ENCODE data around the gene FGF10. TPM values are rescaled to one million over a fixed set of nuclear protein-coding genes. Genes with fewer than 3 reads are reported as not detected.
A peak's percentile ranks its signal among the peaks of the same experiment; 100 is the strongest.

Gene FGF10
- total and polyA plus RNA-seq, 2 of the 4 experiments (the other 2 are of a cell fraction): not detected

GRCh38 chr5:44388321-44389089, 715 bp downstream of the FGF10 start:
- peak; percentile 64 for ATAC-seq (ENCODE audit: low read depth)
- Histone ChIP-seq H4K91ac (ENCODE audit: insufficient read depth, low read depth, low read length) (no peak overlapping the region), H3K4ac (ENCODE audit: low read depth, low read length) (no peak overlapping the region), H3K79me1 (ENCODE audit: low read depth in 1 of 2, low read length in 2 of 2) (no peaks in the 10 kb centered on the region), H4K5ac (ENCODE audit: low read depth, low read length) (no peak overlapping the region), H2BK15ac (ENCODE audit: low read depth, low read length) (no peak overlapping the region), H3K14ac (replicated peaks; ENCODE audit: low read depth, low read length) (no peak overlapping the region), H3K56ac (ENCODE audit: extremely low read depth, insufficient read depth, low read length) (no peak overlapping the region), H3K4me1 (ENCODE audit: control insufficient read depth, insufficient read depth, low read length) (no peaks in the 10 kb centered on the region), H2BK5ac (ENCODE audit: low read depth, low read length, poor library complexity, severe bottlenecking) (no peak overlapping the region), H3K4me2 (ENCODE audit: low read depth, low read length) (peak overlapping the region; percentile 42; the same call in 1 of the 2 replicates), H3K27ac (ENCODE audit: insufficient read depth, low read length) (no peak overlapping the region), H4K8ac (ENCODE audit: low read depth in 2 of 2, low read length in 2 of 2) (no peak overlapping the region), H3K23ac (ENCODE audit: low read depth, low read length) (no peak overlapping the region), H4K20me1 (ENCODE audit: insufficient read depth, low read length) (no peaks in the 10 kb centered on the region), H3K36me3 (ENCODE audit: control insufficient read depth, insufficient read depth, low read length) (no peaks in the 10 kb centered on the region), H2AK5ac (ENCODE audit: low read depth, low read length) (no peak overlapping the region), H3K27me3 (ENCODE audit: control insufficient read depth, insufficient read depth, low read length) (peaks cover 17% of the 10 kb centered on the region; the same call in 1 of the 2 replicates), H3K9me3 (ENCODE audit: control insufficient read depth, insufficient read depth, low read length) (no peaks in the 10 kb centered on the region), H3K18ac (ENCODE audit: low read depth, low read length) (no peak overlapping the region), H2BK20ac (ENCODE audit: low read depth, low read length) (no peak overlapping the region), H2AK9ac (replicated peaks; ENCODE audit: low read depth, low read length, poor library complexity) (no peak overlapping the region), H3K9ac (ENCODE audit: low read depth, low read length) (no peak overlapping the region), H2AFZ (replicated peaks; ENCODE audit: low read length, poor library complexity) (peak overlapping the region; percentile 34), H3K4me3 (ENCODE audit: insufficient read depth, low read depth, low read length) (peak overlapping the region; percentile 42; the same call in 1 of the 2 replicates), H3K9me1 (ENCODE audit: insufficient read depth, low read length) (no peaks in the 10 kb centered on the region; the same call in 1 of the 2 replicates), H2BK120ac (ENCODE audit: low read depth, low read length) (no peak overlapping the region)
- dilution Hi-C loops (cut with HindIII; ENCODE audit: low sequenced_read_pairs, unreplicated experiment): no loop called here
- no peak for TF ChIP-seq POLR2A (IDR thresholded peaks at IDR 0.05; ENCODE audit: low read depth, low read length)
- no peak for TF ChIP-seq MXI1 (IDR thresholded peaks at IDR 0.05; ENCODE audit: borderline replicate concordance, low read depth, low read length)
- TF ChIP-seq CTCF (conservative IDR thresholded peaks at IDR 0.05; ENCODE audit: low read depth, low read length): no peak
- TF ChIP-seq RCOR1 (IDR thresholded peaks at IDR 0.05; ENCODE audit: insufficient replicate concordance, low read length): no peak
- no peak for TF ChIP-seq CHD1 (IDR thresholded peaks at IDR 0.05; ENCODE audit: low read depth, low read length)
- TF ChIP-seq MAZ (IDR thresholded peaks at IDR 0.05; ENCODE audit: borderline replicate concordance, low read depth, low read length): no peak
- TF ChIP-seq RAD21 (IDR thresholded peaks at IDR 0.05; ENCODE audit: low read length): no peak
- TF ChIP-seq BHLHE40 (IDR thresholded peaks at IDR 0.05; ENCODE audit: low read depth, low read length): no peak
- intact Hi-C loops (cut with micrococcal nuclease): no loop called here
- peak; percentile 2 for DNase-seq
- ChIA-PET POLR2A (ENCODE audit: unreplicated experiment) (no interaction called here), CTCF (no interaction called here)
- 0% methylated on average over 5 of the region's 27 CpGs; no CpG with 5 or more reads in 1 of the 2 experiments for WGBS, 2 experiments (ENCODE audit: extremely low coverage in 2 of 2, insufficient read length in 1 of 2)
- in situ Hi-C loops (cut with MboI; ENCODE audit: low sequenced_read_pairs): no loop called here
- no TSS peak for BruUV-seq (replicated peaks)
